Uterus (tissue), 2 donors: ENCODE results near the gene TMEM156.

ENCODE experiments used
- CTCF ChIP-seq, 4 experiments: fragments of 200-600 bp in 2 of 4; fragments of 450-650 bp in 2 of 4; sonication (generic) in 2 of 4; IDR thresholded peaks; one replicate each; pipeline ENCODE4 v1.5.1; 2016 to 2019; ENCODE audit warnings: antibody characterized with exemption in 4 of 4, mild to moderate bottlenecking in 2 of 4, moderate library complexity in 1 of 4
- POLR2A ChIP-seq, 2 donors: fragments of 450-650 bp; IDR thresholded peaks; one replicate each; pipeline ENCODE4 v1.6.1; 2016; ENCODE audit warnings: antibody characterized with exemption in 2 of 2, mild to moderate bottlenecking in 1 of 2, moderate library complexity in 1 of 2

- TF ChIP-seq POLR2A (IDR thresholded peaks at IDR 0.05) = no peak
- TF ChIP-seq CTCF (IDR thresholded peaks at IDR 0.05) = no peak
These were observed 81.5 kb downstream of the TMEM156 start for GRCh38 chr4:38950734-38951133.
